ENCODE results near the gene RGCC. TPM values are rescaled to one million over a fixed set of nuclear protein-coding genes. Genes with fewer than 3 reads are reported as not detected.

Gene RGCC
- total and polyA plus RNA-seq, 10 donors: 5.1 to 76.4 (median 23.9) TPM

DNA sequence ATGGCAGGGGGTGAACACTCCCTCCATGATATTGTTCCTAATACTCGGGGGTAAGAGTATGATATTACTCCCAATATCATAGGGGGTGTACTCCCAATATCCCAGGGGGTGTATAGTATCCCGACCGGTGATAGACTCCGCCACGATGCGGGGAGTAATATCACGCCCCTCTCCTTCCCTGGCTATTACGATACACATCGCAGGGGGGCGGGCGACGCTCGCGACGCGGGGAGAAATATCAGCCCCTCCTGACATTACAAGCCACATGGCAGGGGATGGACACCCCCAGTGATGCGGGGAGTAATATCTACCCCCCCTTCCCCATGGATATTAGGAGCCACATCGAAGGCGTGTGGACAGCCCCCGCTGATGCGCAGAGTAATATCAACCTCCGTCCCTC is 3.2 kb upstream of the RGCC start:
- peaks cover 0 to 33% (median 26%) of the 10 kb centered on the region in 6 donors for H3K4me1 ChIP-seq
- 95 to 98% (median 96%) methylated on average over 22 of the region's 22 CpGs for WGBS, 5 donors
- TF ChIP-seq, protein P1, sequence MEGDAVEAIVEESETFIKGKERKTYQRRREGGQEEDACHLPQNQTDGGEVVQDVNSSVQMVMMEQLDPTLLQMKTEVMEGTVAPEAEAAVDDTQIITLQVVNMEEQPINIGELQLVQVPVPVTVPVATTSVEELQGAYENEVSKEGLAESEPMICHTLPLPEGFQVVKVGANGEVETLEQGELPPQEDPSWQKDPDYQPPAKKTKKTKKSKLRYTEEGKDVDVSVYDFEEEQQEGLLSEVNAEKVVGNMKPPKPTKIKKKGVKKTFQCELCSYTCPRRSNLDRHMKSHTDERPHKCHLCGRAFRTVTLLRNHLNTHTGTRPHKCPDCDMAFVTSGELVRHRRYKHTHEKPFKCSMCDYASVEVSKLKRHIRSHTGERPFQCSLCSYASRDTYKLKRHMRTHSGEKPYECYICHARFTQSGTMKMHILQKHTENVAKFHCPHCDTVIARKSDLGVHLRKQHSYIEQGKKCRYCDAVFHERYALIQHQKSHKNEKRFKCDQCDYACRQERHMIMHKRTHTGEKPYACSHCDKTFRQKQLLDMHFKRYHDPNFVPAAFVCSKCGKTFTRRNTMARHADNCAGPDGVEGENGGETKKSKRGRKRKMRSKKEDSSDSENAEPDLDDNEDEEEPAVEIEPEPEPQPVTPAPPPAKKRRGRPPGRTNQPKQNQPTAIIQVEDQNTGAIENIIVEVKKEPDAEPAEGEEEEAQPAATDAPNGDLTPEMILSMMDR (IDR thresholded peaks at IDR 0.05 in 8 of 11, conservative IDR thresholded peaks at IDR 0.05 in 3 of 11): no peak
- TF ChIP-seq POLR2AphosphoS5 (IDR thresholded peaks at IDR 0.05) (no peak), POLR2A (IDR thresholded peaks at IDR 0.05) (no peak)
- peaks cover 0 to 40% (median 26%) of the 10 kb centered on the region in 7 donors for H3K27me3 ChIP-seq (replicated peaks in 1 of 7)
- intact Hi-C loops (cut with DNase I; ENCODE audit: low total_unique reads): no loop called here
- no peaks in the 10 kb centered on the region for H3K36me3 ChIP-seq
- no peak overlapping the region for H3K4me3 ChIP-seq
- DNase-seq: no peak
- peaks cover 0 to 23% (median 11%) of the 10 kb centered on the region in 8 donors for H3K9me3 ChIP-seq
- no peak overlapping the region for H3K27ac ChIP-seq

DNA sequence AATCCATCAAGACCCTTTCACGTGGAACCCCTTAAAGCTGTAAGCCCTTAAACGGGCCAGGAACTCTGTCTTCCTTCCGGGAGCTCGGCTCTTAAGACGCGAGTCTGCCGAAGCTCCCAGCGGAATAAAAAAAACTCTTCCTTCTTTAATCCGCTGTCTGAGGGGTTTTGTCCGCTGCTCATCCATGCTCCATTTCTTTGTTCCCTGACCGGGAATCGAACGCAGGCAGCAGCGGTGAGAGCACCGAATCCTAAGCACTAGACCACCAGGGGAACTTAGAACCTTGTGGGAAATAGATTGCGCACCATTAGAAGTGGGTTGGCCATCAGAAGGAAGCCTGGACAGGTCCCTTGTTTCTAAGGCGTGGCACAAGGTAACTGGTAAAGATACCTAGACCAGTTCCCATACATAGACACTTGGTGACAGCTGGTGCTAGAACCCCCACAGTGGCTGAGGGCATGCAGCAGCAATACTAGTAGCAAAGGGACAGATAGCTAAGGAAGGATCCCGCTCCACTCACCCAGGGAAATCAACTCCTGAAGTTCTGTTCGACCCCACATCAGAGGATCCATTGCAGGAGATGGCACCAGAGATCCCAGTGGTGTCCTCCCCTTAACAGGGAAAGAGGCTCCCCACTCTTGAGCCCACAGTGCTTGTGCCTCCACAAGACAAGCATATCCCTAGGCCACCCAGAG is 1.5 kb upstream of the RGCC start:
- intact Hi-C loops (cut with DNase I; ENCODE audit: low total_unique reads): no loop called here
- Histone ChIP-seq H3K4me1 (peaks cover 0 to 50% (median 34%) of the 10 kb centered on the region in 6 donors), H3K27me3 (replicated peaks in 1 of 7) (peaks cover 0 to 53% (median 26%) of the 10 kb centered on the region in 7 donors), H3K36me3 (no peaks in the 10 kb centered on the region), H3K4me3 (no peak overlapping the region), H3K27ac (no peak overlapping the region), H3K9me3 (peaks cover 0 to 6% (median 0%) of the 10 kb centered on the region in 8 donors)
- DNase-seq: no peak
- 55 to 67% (median 59%) methylated on average over 19 of the region's 19 CpGs for WGBS, 5 donors
- TF ChIP-seq, protein P1 (IDR thresholded peaks at IDR 0.05 in 8 of 11, conservative IDR thresholded peaks at IDR 0.05 in 3 of 11): no peak
- TF ChIP-seq POLR2A (IDR thresholded peaks at IDR 0.05): no peak
- no peak for TF ChIP-seq POLR2AphosphoS5 (IDR thresholded peaks at IDR 0.05)

DNA sequence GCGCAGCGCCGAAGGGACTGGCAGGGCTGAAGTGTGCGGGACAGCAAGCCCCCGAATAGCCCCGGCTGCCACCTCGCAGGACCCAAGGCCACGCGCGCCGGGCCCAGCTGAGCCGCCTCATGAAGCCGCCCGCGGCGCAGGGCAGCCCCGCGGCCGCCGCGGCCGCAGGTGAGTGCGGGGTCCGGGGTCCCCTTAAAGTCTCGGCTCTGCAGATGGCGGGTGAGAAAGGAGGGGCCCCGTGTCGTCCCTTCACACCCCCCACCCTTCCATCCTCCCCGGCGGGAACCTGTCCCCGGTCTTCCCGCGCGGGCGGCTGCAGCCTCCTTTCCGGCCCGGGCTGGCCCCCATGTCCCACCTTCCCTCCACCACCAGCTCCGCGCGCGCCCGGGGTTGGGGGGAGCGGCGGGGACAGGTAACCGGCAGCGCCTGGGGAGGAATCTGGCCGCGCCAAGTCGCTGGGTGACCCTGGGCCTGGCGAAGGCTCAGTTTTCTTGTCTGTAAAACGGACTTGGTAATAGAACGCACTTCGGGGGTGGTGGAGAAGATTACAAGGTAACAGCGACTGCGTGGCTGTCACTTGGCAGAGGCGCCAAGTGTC is 338 bp downstream of the RGCC start:
- peaks cover 0 to 68% (median 44%) of the 10 kb centered on the region in 6 donors for H3K4me1 ChIP-seq
- intact Hi-C loops (cut with DNase I; ENCODE audit: low total_unique reads): no loop called here
- no peaks in the 10 kb centered on the region for H3K9me3 ChIP-seq
- H3K27ac ChIP-seq: peak overlapping the region in 7 of 8 donors; percentile 46 to 82 (median 69)
- H3K27me3 ChIP-seq (replicated peaks in 1 of 7): peaks cover 0 to 53% (median 26%) of the 10 kb centered on the region in 7 donors
- no peaks in the 10 kb centered on the region for H3K36me3 ChIP-seq
- peak overlapping the region; percentile 58 to 76 (median 70) for H3K4me3 ChIP-seq
- TF ChIP-seq POLR2A (IDR thresholded peaks at IDR 0.05) (no peak), POLR2AphosphoS5 (IDR thresholded peaks at IDR 0.05) (no peak)
- TF ChIP-seq, protein P1 (IDR thresholded peaks at IDR 0.05 in 8 of 11, conservative IDR thresholded peaks at IDR 0.05 in 3 of 11): no peak
- WGBS, 5 donors: 0 to 1% (median 0%) methylated on average over 34 to 56 of the region's 56 CpGs
- DNase-seq: peak; percentile 86

DNA sequence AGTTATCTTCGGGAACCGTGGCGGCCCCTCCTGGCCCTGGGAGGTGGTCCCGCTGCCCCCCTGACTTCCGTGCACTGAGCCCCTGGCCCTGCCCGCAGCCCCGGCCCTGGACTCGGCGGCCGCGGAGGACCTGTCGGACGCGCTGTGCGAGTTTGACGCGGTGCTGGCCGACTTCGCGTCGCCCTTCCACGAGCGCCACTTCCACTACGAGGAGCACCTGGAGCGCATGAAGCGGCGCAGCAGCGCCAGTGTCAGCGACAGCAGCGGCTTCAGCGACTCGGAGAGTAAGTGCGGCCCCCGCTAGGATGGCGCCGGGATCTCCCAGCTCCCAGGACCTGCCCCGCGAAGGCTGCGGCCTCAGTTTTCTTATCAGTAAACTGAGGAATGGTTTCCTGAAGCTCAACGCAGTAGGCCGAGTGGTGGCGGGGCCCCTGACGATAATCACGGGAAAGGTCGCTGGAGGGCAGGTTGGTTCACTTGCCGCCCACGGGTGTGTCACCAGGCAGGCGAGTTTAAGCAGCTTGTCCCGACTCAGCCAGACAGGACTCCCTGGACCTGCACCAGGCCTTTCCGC is 924 bp downstream of the RGCC start:
- no peaks in the 10 kb centered on the region for H3K9me3 ChIP-seq
- WGBS, 5 donors: 1 to 2% (median 2%) methylated on average over 44 to 50 of the region's 50 CpGs
- no peak for TF ChIP-seq POLR2A (IDR thresholded peaks at IDR 0.05)
- TF ChIP-seq POLR2AphosphoS5 (IDR thresholded peaks at IDR 0.05): peak in 2 of 3 donors; percentile 44 to 60
- TF ChIP-seq, protein P1 (IDR thresholded peaks at IDR 0.05 in 8 of 11, conservative IDR thresholded peaks at IDR 0.05 in 3 of 11): no peak
- H3K27ac ChIP-seq: peak overlapping the region in 7 of 8 donors; percentile 46 to 82 (median 69)
- H3K4me3 ChIP-seq: peak overlapping the region; percentile 58 to 76 (median 70)
- intact Hi-C loops (cut with DNase I; ENCODE audit: low total_unique reads): no loop called here
- H3K36me3 ChIP-seq: no peaks in the 10 kb centered on the region
- peaks cover 0 to 53% (median 26%) of the 10 kb centered on the region in 7 donors for H3K27me3 ChIP-seq (replicated peaks in 1 of 7)
- peak; percentile 91 for DNase-seq
- H3K4me1 ChIP-seq: peaks cover 0 to 74% (median 50%) of the 10 kb centered on the region in 6 donors

Measured in spleen (tissue), 11 donors.